Measurements from ENCODE around the gene CCDC197.
A peak's percentile ranks its signal among the peaks of the same experiment; 100 is the strongest.

Gene CCDC197

DNA sequence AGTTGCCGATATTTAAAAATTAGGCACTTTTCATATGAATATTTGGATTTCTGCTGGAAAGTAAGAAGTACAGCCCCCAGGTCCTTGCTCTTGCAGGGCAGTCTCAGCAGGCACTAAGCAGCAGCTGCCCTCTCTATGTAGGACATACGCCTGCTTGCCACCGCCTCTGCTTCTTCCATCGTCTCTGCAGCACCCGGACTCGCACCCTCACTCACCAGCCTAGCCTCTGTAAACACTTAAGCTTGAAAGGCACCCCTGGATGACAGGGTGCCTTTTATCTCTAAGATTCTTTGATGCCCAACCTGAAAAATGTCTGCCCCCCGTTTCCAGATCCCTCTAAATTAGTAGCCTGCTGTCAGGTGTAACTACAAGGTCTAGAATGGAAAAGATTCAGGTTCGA lies 48.0 kb downstream of the CCDC197 start:
- DNase-seq, result no peak

DNA sequence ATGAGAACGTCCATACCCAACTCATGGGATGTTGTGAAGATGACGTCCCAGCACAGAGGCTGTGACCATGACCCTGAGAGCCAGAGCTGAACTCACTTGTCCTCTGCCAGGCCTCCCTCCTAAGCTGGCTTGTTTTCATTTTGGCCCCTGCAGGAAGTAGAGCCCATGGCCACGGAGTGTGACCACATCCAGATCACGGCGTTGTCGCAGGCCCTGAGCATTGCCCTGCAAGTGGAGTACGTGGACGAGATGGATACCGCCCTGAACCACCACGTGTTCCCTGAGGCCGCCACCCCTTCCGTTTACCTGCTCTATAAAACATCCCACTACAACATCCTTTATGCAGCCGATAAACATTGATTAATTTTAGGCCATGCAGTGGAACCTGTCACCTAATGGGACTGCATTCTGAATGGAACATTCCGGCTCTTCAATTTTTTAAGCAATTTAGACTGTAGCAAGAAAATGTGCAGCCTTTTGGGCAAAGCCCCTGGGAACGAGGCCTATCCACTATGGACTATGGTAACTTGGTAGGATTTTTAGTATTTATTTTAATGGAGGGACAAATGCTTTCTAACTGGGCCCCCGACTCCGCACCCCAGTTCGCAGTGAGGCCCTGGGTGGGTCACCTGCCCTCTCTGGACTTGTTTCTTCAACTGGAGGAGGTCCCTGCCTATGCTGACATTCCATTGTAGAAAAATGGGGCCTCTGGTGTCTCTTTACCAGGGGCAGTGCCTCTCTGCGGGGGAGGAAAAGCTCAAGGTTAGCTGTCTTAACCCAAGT lies 48.7 kb downstream of the CCDC197 start:
- DNase-seq, result no peak

DNA sequence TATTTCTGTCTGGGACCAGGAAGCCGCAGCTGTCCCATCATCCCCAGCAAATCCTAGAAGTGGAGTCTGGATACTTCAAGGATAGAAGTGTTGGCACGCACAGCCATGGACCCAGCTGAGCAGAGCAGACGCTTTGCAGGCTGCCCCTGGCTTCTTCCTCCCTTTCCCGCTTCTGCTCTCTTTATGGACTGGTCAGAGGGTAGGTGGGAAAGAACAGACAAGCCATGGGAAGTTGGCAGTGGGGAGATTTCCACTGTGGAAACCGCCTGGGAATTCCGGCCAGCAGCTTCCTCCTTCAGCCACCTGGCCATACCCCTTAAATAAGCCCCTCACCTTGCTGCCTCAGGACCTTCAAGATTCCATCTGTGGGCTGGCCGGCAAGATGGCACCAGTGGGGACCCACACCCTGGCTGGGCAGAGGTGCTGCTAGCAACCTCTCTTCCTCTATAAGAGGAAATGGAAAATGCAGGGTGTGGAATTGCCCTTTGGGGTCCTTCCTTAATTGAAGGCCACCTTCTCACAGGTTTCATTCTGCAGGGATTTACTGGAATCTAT lies 49.7 kb downstream of the CCDC197 start:
- DNase-seq, result no peak

DNA sequence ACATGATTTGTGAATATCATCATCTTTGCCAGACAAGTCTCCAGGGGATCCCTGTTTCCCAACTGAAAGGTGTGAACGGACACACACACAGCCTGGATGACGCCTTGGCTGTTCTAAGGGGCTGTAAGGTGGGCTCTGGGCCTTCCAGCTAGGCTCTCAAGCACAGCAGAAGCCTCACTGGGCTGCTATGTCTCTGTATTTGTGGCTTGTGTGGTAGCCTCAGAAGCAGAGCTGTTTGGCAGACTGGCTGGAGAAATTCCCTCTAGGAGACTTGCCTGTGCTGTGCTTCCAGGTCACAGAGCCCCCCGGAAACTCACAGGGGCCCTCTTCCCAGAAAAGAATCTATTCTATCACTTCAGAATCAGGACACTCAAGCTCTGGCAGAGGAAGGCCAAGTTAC lies 50.5 kb downstream of the CCDC197 start:
- DNase-seq, result no peak

DNA sequence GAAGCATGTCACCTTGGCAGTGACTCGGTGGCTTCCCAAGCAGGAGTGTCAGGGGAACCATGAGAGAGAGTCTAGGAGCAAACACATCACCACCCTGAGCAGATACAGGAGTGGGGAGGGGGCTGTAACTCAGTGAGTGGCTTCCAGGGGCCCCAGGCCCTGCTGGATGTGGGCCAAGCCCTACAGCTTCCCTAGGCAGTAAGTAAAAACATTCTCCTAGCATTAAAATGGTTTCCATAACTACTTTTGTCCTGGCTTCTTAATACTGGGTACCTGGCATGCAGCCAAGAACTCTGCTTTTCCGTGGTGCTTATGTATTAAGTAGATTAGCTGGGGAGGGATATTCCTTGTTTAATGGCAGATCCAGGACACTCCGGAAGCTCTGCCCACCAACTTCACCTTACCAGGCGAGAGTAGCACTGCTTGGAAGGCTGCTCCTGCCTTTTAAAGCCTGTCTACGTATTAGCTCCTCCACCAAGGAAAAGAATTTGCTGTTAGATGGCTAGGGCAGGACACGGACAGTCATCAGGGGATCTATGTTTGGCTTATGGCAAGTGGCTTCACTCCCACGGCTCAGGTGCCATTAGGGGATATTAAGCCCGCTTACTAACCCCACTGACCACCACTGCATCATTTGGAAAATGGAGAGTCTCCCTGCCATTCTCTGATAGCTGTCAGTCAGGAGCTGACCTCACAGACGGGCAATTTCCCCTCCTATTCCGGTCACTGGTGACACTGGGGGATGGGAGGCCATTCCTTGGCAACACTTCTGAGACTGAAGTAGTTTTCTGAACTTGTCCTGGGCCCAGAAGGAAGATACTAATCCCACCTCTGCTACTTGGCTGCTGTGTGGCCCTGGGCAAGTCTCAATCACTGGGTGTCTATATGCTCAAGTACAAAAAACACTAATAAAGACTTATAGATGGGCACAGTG lies 51.9 kb downstream of the CCDC197 start:
- peak; percentile 76 for DNase-seq

DNA sequence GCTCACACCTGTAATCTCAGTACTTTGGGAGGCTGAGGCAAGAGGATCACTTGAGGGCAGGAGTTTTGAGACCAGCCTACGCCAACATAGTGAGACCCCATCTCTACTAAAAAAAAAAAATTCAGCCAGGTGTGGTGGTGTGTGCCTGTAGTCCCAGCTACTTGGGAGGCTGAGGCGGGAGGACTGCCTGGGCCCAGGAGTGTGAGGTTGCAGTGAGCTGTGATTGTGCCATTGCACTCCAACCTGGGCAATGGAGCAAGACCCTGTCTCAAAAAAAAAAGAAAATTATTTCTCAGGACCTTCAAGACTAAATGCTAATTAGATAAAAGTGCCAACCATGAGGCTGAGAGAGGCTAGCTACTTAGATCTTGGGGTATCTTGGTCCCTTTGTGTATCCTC lies 52.5 kb downstream of the CCDC197 start:
- no peak for DNase-seq

DNA sequence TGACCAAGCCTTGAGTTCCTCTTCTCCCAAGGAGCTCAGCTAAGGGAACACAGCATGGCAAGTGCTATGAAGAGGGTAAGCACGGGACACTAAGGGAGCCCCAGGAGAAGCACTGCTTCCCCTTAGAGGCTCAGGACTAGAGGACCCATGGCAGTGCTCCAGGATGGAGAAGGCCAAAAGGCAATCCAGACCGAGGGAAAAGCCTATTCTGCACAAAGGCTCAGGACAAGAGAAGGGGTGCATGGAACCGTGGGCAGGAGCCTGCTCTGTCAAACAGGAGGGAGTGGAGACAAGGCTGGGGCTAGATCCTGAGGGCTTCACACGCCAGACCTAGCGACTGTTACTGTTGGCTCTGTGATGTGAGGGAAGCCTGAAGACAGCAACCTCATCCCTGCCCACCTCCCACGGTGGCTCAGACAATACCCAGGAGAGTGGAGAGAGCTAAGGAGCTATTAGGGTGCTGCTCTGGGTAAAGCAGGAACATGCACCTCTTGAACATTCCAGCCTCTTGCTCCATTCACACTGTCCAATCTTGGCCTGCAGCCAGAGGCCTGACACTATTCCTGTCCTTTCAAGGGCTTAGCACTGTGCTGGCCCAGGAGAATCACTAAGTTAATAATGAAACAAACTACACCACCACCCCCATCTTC lies 53.3 kb downstream of the CCDC197 start:
- no peak for DNase-seq

DNA sequence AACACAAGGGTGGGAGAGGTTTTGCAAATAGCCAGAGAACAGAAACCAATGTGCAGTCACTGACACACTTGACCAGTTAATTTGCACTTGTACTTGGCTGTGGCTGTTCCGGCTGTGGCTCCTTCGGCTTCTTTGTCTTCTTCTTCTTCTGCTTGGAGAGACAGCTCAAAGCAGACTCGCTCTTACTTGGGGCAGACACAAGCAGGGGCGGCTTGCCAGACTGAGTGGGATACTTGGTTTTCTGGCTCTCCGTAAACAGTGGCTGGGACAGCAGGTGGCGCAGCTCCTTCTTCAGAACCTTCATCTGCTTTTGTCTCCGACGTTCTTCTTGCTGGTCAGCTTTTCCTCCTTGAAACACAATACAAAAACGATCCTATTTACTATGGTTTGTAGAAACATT lies 54.0 kb downstream of the CCDC197 start:
- peak; percentile 40 for DNase-seq

DNA sequence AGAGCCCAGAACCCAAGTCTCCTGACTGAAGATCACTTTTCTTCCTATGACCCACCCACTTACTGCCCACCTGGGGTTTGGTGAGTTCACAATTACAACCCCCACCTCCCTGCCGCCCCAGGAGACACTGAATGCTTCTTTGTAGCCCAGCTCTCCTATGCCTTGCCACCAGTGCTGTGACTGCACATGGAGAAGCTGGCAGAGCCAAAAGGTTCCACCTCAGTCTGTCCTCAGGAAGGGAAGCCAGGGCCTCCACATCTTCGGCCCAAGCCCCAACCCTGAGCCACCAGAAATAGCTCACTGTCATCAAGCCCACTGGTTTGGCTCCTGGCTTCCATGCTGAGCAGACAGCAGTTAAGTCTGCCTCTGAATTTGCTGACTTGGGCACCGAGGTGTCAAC lies 54.7 kb downstream of the CCDC197 start:
- no peak for DNase-seq

DNA sequence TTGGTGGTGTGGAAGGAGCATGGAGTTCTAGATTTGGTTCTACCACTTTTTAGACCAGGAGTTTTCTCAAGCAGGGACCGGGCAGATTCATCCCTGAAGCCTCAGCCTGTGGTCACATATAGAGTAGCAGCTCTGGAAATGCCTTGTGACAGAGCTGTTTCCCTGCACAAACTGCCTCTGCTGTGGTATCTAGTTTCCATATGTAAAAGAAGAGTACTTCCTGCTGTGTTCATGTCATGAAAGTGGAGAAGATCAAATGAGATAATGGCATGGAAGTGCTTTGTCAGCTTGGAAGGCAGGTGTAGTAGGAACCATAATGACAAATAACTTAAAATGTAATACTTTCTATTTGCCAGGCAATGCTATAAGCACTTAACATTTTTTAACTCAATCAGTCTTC lies 55.1 kb downstream of the CCDC197 start:
- no peak for DNase-seq

DNA sequence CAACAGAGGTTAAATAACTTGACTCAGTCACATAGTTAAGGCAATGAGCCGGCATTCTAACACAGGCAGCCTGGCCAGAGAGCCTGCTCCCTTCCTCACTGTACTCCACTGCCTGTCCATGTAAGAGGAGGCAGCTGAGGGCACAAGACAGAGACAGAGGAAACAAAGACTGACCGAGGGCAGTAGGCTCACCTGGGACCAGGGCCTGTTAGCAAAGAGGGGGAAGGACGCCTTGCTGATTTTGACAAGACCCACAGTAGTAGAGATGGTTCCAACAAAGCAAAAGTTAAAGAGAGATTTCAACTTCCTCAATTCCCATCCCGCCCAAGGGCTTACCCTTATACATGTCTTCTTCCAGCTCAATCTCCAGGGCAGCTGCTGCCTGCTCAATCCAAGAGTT lies 55.6 kb downstream of the CCDC197 start:
- DNase-seq, result no peak

DNA sequence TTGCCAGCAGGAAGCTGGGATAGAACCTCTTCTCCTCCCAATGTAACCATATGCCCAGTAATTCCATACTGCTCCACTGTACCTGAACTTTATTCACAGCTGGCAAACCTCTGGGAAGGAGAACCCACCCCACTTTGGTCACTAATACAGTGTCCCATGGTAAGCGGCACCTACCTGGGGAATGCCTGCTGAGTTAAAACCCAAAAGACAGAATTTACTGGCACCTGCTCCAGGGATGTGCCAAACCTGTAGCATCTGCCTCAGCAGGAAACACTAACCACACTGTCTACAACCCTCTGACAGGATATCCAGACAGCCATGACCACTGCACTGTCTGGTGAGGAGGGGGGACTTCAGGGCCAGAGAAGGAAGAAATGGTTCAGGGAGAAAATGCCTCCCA lies 57.3 kb downstream of the CCDC197 start:
- DNase-seq, result no peak

DNA sequence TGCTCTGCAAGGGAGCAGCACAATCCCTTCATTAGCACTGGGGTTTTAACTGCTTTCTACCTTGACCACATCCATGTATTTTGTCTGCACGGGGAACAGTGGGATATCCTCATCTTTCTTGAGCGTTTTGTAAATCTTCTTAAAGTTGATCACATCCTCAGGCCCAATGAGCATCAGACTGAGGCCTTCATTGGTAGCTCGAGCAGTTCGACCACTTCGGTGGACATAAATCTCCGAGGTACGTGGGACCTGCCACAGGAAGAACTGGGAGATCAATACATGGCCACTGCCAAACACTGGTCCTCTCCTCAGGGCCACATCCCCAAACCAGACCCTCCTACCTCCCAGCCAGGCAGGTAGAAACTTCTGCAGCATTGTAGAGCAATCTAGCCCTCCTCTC lies 57.8 kb downstream of the CCDC197 start:
- DNase-seq, result no peak

DNA sequence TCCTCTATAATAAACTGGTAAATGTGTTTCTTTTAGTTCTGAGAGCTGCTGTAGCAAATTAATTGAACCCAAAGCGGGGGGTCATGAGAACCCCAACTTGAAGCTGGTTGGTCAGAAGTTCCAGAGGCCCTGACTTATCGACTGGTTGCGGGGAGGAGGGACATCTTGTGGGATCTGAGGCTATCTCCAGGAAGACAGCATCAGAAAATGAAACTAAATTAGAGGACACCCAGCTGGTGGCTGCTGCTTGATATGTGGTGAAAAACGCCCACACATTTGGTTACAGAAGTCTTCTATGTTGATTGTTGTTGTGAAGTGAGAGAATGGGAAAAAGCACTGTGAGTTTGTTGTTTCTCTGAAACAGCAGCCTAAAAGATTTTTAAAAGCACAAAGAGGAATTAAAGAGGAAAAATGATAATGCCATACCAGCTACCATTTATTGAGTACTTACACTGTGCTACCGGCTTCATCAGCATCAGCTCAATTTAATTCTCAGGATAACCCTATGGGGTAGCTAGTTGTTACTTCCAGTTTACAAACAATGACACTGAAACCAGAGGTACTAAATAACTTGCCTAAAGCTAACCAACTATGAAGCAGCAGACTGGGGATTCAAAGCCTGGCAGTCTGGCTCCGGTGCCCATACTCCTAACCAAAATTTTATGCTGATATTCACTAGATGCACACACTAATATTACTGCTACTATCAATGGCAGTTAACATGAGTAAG lies 59.6 kb downstream of the CCDC197 start:
- no peak for DNase-seq

DNA sequence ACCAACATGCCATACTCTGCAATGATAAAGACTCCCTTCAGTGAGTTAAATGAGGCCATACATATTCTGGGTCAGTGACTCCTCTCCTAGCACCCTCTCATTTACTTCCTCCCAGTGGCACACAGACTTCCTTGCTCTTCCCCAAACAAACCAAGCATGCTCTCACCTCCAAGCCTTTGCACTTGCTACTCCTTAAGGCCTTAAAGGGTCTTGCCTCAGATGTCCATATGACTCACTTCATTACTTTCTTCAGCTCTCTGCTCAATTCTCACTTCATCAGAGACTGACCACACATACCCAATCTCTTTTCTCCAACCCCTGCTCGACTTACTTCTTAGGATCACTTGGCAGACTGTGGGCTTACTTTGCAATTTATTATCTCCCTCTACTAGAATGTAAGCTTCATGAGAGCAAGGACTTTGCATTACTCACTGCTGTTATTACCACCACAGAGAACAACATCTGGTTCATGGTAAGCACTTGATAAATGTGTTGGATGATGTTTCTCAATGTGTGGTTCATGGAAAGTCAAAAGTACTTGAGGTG lies 61.1 kb downstream of the CCDC197 start:
- DNase-seq, result no peak
